Tibial nerve (tissue), 4 donors: ENCODE results near the gene NAA40. TPM values are rescaled to one million over a fixed set of nuclear protein-coding genes. Genes with fewer than 3 reads are reported as not detected.
A peak's percentile ranks its signal among the peaks of the same experiment; 100 is the strongest.

Source experiments
- DNase-seq, 2 donors: peaks; one replicate each; pipeline ENCODE4 v3.0.0-alpha.2; 2019; ENCODE audit warnings: low spot score in 2 of 2
- H3K27ac ChIP-seq, 4 donors: fragments of 200-600 bp; sonication (generic) in 3 of 4; one replicate each; pipeline ENCODE4 v1.5.1; 2017 to 2019; ENCODE audit warnings: mild to moderate bottlenecking in 1 of 4
- H3K27me3 ChIP-seq, 2 donors: fragments of 200-600 bp; sonication (generic) in 1 of 2; one replicate each; pipeline versions ENCODE4 v1.5.1 to v1.6.0; 2017 to 2019
- H3K36me3 ChIP-seq, 3 donors: fragments of 200-600 bp; sonication (generic); one replicate each; pipeline ENCODE4 v1.5.1; 2018 to 2019
- H3K4me1 ChIP-seq, 4 donors: fragments of 200-600 bp; sonication (generic) in 3 of 4; one replicate each; pipeline ENCODE4 v1.5.1; 2017 to 2019
- H3K4me3 ChIP-seq, 4 donors: fragments of 200-600 bp; sonication (generic) in 3 of 4; one replicate each; pipeline ENCODE4 v1.5.1; 2017 to 2019; ENCODE audit warnings: mild to moderate bottlenecking in 1 of 4, moderate library complexity in 1 of 4
- H3K9me3 ChIP-seq, 4 donors: fragments of 200-600 bp; sonication (generic) in 3 of 4; one replicate each; pipeline ENCODE4 v1.5.1; 2017 to 2019
- CTCF ChIP-seq, 5 experiments: fragments of 200-600 bp in 3 of 5; fragments of 450-650 bp in 2 of 5; sonication (generic) in 3 of 5; IDR thresholded peaks; one replicate each; pipeline ENCODE4 v1.5.1; 2016 to 2019; ENCODE audit warnings: antibody characterized with exemption in 5 of 5, mild to moderate bottlenecking in 3 of 5, moderate library complexity in 2 of 5
- EP300 ChIP-seq, 2 donors: sonication (generic); formaldehyde crosslinking; IDR thresholded peaks; one replicate each; pipeline ENCODE4 v1.6.1; 2017; ENCODE audit warnings: antibody characterized with exemption in 2 of 2, mild to moderate bottlenecking in 1 of 2
- POLR2A ChIP-seq, 2 donors: fragments of 450-650 bp; IDR thresholded peaks; one replicate each; pipeline ENCODE4 v1.6.1; 2017; ENCODE audit warnings: antibody characterized with exemption in 2 of 2, mild to moderate bottlenecking in 2 of 2, moderate library complexity in 2 of 2
- WGBS, 2 donors: methylation state at CpG; one replicate each; pipeline ENCODE4 v1.1.5; 2018; 5-methylcytosine and 5-hydroxymethylcytosine counted together
- total RNA-seq, 4 donors: library from RNA; depleted of rRNA; stranded (reverse); fragments of >200 nt; gene quantifications; one replicate each; pipeline ENCODE4 v1.1.0, GENCODE V29; 2016

The NAA40 gene
- total RNA-seq, 4 donors from 2014 or later: 4.9 to 13.5 (median 5.6) TPM

GRCh38 chr11:63920126-63920938 lies 18.5 kb upstream of the NAA40 start:
- no peak overlapping the region for H3K4me3 ChIP-seq
- TF ChIP-seq POLR2A (IDR thresholded peaks at IDR 0.05) (no peak), CTCF (IDR thresholded peaks at IDR 0.05) (no peak), EP300 (IDR thresholded peaks at IDR 0.05) (no peak)
- WGBS, 2 donors: 26 to 48% methylated on average over 17 to 20 of the region's 22 CpGs
- H3K4me1 ChIP-seq: peaks cover 0 to 54% (median 42%) of the 10 kb centered on the region in 4 donors
- H3K27ac ChIP-seq: peak overlapping the region in 3 of 4 donors; percentile 52 to 80 (median 75)
- H3K36me3 ChIP-seq: no peaks in the 10 kb centered on the region
- no peaks in the 10 kb centered on the region for H3K27me3 ChIP-seq
- DNase-seq: no peak
- no peaks in the 10 kb centered on the region for H3K9me3 ChIP-seq

GRCh38 chr11:63920939-63921417 lies 17.8 kb upstream of the NAA40 start:
- DNase-seq: no peak
- WGBS, 2 donors: 41 to 45% methylated on average over 12 to 14 of the region's 14 CpGs
- peaks cover 0 to 47% (median 38%) of the 10 kb centered on the region in 4 donors for H3K4me1 ChIP-seq
- H3K36me3 ChIP-seq: no peaks in the 10 kb centered on the region
- H3K4me3 ChIP-seq: no peak overlapping the region
- H3K27me3 ChIP-seq: no peaks in the 10 kb centered on the region
- H3K27ac ChIP-seq: peak overlapping the region in 1 of 4 donors; percentile 11
- TF ChIP-seq CTCF (IDR thresholded peaks at IDR 0.05): peak in 2 of 5 experiments; percentile 21 to 23
- no peak for TF ChIP-seq EP300 (IDR thresholded peaks at IDR 0.05)
- H3K9me3 ChIP-seq: no peaks in the 10 kb centered on the region

DNA sequence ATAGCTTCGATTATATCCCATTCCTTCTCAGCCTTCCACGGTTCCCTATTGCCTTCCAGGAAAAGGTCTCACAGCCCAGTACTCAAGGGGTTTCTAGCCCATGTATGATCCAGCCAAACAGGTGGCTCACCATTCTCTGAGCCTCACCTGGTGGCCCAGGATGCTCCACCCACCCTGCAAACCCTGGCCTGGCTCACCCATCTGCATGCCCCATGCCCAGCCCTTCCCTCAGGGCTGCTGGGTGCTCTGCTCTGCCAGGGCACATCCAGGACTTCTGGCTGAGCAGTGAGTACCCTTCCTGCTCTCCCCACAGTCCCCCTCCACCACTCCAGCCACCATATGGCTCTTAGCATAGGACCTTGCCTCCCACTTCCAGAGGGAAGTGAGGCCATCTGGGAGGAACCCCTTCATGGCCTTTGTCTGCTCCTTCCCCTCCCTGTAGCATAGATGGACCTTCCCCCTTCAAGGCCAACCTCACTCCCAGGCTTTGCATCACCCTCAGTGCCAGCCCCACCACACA lies 16.1 kb upstream of the NAA40 start:
- H3K27ac ChIP-seq: no peak overlapping the region
- TF ChIP-seq EP300 (IDR thresholded peaks at IDR 0.05) (no peak), POLR2A (IDR thresholded peaks at IDR 0.05) (no peak), CTCF (IDR thresholded peaks at IDR 0.05) (no peak)
- no peak overlapping the region for H3K4me3 ChIP-seq
- H3K9me3 ChIP-seq: no peaks in the 10 kb centered on the region
- 77 to 79% methylated on average over 2 of the region's 2 CpGs for WGBS, 2 donors
- no peaks in the 10 kb centered on the region for H3K27me3 ChIP-seq
- peaks cover 0 to 31% (median 23%) of the 10 kb centered on the region in 4 donors for H3K4me1 ChIP-seq
- no peak for DNase-seq
- no peaks in the 10 kb centered on the region for H3K36me3 ChIP-seq

DNA sequence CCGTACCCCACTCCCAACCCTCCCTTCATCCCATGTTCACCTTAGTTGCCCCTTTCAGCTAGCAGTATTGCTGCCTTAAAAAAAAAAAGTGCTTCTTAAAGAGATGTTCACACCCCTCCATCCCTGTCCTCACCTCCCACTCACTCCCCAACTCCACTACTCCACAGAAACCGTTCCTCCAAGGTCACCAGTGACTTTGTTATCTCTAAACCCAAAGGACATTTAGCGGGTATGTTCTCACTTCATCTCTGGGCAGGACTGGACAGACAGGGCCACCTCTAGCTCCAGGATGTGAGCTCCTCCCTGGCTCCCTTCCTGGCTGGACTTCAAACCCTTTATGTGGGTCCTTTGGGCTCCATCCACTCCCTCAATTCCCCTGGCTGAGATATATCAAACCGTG lies 15.5 kb upstream of the NAA40 start:
- Histone ChIP-seq H3K27me3 (no peaks in the 10 kb centered on the region), H3K4me3 (no peak overlapping the region), H3K27ac (no peak overlapping the region), H3K4me1 (peaks cover 0 to 25% (median 19%) of the 10 kb centered on the region in 4 donors), H3K36me3 (no peaks in the 10 kb centered on the region), H3K9me3 (no peaks in the 10 kb centered on the region)
- no peak for DNase-seq
- TF ChIP-seq EP300 (IDR thresholded peaks at IDR 0.05) (no peak), CTCF (IDR thresholded peaks at IDR 0.05) (no peak), POLR2A (IDR thresholded peaks at IDR 0.05) (no peak)
- WGBS, 2 donors: 47% methylated on average over 4 of the region's 4 CpGs

GRCh38 chr11:63929616-63930015 lies 9.2 kb upstream of the NAA40 start:
- Histone ChIP-seq H3K4me1 (no peaks in the 10 kb centered on the region), H3K9me3 (no peaks in the 10 kb centered on the region), H3K27me3 (no peaks in the 10 kb centered on the region), H3K4me3 (no peak overlapping the region), H3K27ac (no peak overlapping the region), H3K36me3 (no peaks in the 10 kb centered on the region)
- DNase-seq: no peak
- no peak for TF ChIP-seq POLR2A (IDR thresholded peaks at IDR 0.05)
- TF ChIP-seq CTCF (IDR thresholded peaks at IDR 0.05): no peak
- TF ChIP-seq EP300 (IDR thresholded peaks at IDR 0.05): no peak
- 82 to 84% methylated on average over 5 of the region's 5 CpGs for WGBS, 2 donors
